ENCODE data around the gene CFAP68.
"Not testable (repeated sequence)": the region's sequence is repeated elsewhere in the genome, so short reads cannot be mapped to it uniquely, and the experiment has no call there.

The CFAP68 gene

GRCh38 chr11:111870886-111871692 is 8.3 kb upstream of the CFAP68 start, which contains the start of gene ALG9:
ALG9 (minus strand) TSS chr11:111871581; CDS start chr11:111871482, 99 bp downstream.
- peak; percentile 77 for DNase-seq (ENCODE audit: low read depth)

- no peak for DNase-seq (ENCODE audit: low read depth)
These were observed 7.6 kb upstream of the CFAP68 start for GRCh38 chr11:111871693-111872161.

GRCh38 chr11:111878385-111878848 is 924 bp upstream of the CFAP68 start:
- no peak for DNase-seq (ENCODE audit: low read depth)

GRCh38 chr11:111879637-111879960 is 258 bp downstream of the CFAP68 start:
- no peak for DNase-seq (ENCODE audit: low read depth)

- DNase-seq (ENCODE audit: low read depth), result no peak
These were observed 2.9 kb downstream of the CFAP68 start for GRCh38 chr11:111882202-111882601.

- not testable (repeated sequence) for DNase-seq (ENCODE audit: low read depth)
These were observed 5.7 kb downstream of the CFAP68 start for GRCh38 chr11:111885053-111885452.

- no peak for DNase-seq (ENCODE audit: low read depth)
These were observed 6.7 kb downstream of the CFAP68 start for GRCh38 chr11:111886032-111886431.

- no peak for DNase-seq (ENCODE audit: low read depth)
These were observed 7.5 kb downstream of the CFAP68 start for GRCh38 chr11:111886844-111887243.

GRCh38 chr11:111905411-111905810 is 26.1 kb downstream of the CFAP68 start:
- DNase-seq (ENCODE audit: low read depth), result no peak

GRCh38 chr11:111906680-111907079 is 27.3 kb downstream of the CFAP68 start:
- no peak for DNase-seq (ENCODE audit: low read depth)

GRCh38 chr11:111908639-111909305 is 29.4 kb downstream of the CFAP68 start:
- no peak for DNase-seq (ENCODE audit: low read depth)

GRCh38 chr11:111909378-111909777 is 30.0 kb downstream of the CFAP68 start:
- no peak for DNase-seq (ENCODE audit: low read depth)

GRCh38 chr11:111910676-111911562 is 31.6 kb downstream of the CFAP68 start:
- DNase-seq (ENCODE audit: low read depth), result no peak

- DNase-seq (ENCODE audit: low read depth), result no peak
These were observed 32.4 kb downstream of the CFAP68 start, which contains the start of gene CRYAB for GRCh38 chr11:111911563-111912401. CRYAB (minus strand) TSS chr11:111911770; CDS start chr11:111911724, 46 bp downstream.

- DNase-seq (ENCODE audit: low read depth), result no peak
These were observed 33.2 kb downstream of the CFAP68 start, which contains the start of gene HSPB2 for GRCh38 chr11:111912535-111912934. HSPB2 (plus strand) TSS chr11:111912734; CDS start chr11:111912830, 96 bp downstream.

GRCh38 chr11:111913031-111913861 is 33.9 kb downstream of the CFAP68 start:
- DNase-seq (ENCODE audit: low read depth), result no peak

GRCh38 chr11:111913997-111914396 is 34.7 kb downstream of the CFAP68 start:
- no peak for DNase-seq (ENCODE audit: low read depth)

GRCh38 chr11:111916768-111917167 is 37.4 kb downstream of the CFAP68 start:
- DNase-seq (ENCODE audit: low read depth), result no peak

GRCh38 chr11:111917312-111917711 is 38.0 kb downstream of the CFAP68 start:
- no peak for DNase-seq (ENCODE audit: low read depth)

GRCh38 chr11:111917788-111918187 is 38.4 kb downstream of the CFAP68 start:
- DNase-seq (ENCODE audit: low read depth), result no peak

All from activated T-helper 9 cell treated with anti-CD3 and anti-CD28 coated beads, Interleukin-2, amount 50 U/mL, for 16 hours (primary cell).